GM12874 (cell line): ENCODE data around the gene CRTC1.

Source experiments
- TF ChIP-seq, protein P1 (sequence below): IDR thresholded peaks from 2 replicates; pipeline ENCODE4 v1.5.1; 2011; ENCODE audit warnings: low read depth, mild to moderate bottlenecking, control low read depth, low read length, moderate library complexity; ENCODE audit not compliant: insufficient read depth

The CRTC1 gene

DNA sequence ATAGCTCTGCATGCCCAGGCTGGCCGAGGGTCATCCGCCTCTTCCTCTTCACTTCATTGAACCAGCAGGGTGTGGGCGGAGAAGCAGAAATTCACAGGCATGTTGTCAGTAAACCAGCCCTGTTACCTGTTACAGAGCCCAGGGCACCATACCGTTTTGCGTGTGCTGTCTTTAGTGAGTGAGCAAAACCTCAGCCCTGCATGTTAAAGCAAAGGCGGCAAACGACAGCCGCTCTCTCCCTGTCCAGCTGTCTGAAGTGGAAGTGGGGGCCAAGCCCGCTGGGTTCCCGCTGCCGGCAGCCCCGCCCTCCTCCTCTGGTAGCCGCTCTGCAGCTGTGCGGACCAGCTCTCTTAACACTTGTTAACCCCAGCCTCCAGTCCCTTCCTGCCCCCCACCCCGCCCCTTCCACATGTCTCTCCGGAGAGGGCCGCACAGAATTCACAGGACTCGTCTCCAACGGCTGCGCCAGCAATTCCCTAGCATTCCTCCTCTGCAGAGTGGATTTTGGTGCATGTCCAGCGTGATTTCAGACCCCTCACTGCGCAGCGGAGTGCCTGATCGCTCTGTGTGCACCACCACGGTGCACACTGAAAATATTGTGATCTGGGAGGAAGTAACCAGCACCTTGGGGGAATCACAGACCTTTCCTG, 34.0 kb upstream of the CRTC1 start:
- TF ChIP-seq, protein P1, sequence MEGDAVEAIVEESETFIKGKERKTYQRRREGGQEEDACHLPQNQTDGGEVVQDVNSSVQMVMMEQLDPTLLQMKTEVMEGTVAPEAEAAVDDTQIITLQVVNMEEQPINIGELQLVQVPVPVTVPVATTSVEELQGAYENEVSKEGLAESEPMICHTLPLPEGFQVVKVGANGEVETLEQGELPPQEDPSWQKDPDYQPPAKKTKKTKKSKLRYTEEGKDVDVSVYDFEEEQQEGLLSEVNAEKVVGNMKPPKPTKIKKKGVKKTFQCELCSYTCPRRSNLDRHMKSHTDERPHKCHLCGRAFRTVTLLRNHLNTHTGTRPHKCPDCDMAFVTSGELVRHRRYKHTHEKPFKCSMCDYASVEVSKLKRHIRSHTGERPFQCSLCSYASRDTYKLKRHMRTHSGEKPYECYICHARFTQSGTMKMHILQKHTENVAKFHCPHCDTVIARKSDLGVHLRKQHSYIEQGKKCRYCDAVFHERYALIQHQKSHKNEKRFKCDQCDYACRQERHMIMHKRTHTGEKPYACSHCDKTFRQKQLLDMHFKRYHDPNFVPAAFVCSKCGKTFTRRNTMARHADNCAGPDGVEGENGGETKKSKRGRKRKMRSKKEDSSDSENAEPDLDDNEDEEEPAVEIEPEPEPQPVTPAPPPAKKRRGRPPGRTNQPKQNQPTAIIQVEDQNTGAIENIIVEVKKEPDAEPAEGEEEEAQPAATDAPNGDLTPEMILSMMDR, result no peak

DNA sequence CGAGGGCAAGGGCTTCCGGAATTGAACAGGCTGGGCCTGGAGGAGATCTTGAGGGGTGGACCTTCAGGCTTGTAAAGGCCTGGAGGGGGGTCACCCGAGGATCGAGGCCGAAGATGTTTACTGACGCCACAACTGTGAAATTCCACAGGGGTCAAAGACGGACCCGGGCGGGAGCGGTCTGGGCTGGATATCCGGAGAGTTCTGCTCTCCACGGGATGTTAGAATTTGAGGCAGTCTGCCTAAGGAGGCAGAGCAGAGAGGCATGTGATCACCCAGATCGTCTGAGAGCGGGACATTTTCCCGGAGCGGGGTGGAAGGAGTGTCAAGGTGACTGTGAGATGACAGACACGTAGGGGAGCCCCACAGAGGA, 33.5 kb upstream of the CRTC1 start:
- TF ChIP-seq, protein P1, result no peak

DNA sequence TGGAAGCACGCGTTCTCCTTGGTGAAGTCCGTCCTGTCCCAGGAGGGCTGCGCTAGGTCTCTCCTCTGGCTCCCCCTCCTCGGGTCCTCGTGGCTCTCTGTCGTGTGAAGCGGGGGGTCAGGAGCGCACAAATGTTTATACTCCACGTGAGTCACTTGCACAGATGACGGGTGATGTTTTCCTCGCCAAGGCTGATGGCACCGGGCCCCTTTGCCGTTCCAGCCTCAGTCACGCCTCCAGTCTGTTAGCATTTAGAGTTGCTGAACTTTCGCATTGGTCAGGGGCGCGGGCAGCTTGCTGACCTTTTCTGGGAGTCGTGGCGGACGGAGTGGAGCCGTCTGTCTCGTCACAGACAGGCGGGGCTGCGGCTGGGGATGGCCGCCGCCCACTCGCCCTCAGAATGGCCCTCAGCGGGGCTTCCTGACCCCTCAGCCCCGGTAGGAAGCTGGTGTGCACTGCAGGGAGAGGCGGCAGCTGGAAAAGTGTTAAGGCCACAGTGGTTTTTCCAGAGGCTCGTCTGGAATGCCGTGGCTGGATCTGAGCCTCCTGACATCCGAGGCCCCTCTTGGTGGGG, 32.9 kb upstream of the CRTC1 start:
- TF ChIP-seq, protein P1, result no peak

DNA sequence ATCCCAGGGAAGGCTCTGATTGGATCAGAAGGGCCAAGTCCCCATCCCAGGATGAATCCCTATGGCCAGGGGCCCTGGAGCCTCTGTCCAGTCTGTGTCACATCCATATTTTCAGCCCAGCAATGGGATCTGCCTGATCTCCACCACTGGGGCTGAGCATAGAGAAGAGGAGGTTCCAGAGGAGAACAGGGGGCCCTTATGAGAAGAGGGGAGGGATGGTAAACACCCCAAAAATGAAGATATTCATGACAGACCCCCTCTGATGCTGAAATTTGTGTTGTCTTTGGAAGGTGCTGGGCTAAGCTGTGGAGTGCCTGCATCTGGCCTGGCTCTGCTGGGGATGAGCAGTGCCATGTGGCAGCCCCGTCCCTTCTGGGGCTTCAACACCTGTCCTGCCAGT, 32.2 kb upstream of the CRTC1 start:
- TF ChIP-seq, protein P1, result no peak

DNA sequence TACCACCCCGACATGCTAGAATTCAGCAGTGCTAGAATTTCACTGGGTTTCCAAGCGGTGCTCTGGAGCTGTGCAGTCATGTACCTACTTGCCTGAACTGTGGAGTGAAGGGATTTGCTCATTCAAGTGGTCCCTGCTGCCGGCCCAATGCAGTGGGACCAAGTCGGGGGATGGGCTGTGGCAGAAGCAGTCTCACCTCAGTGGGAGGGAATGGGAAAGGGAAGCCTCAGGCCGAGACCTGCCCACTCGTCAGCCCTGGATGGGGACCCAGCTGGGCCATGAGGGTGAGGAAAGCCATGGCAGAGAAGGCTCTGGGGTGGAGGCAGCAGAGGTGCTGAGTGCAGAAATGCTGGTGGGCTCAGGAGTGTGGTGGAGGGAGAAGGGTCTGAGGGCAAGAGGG, 31.7 kb upstream of the CRTC1 start:
- TF ChIP-seq, protein P1, result no peak

DNA sequence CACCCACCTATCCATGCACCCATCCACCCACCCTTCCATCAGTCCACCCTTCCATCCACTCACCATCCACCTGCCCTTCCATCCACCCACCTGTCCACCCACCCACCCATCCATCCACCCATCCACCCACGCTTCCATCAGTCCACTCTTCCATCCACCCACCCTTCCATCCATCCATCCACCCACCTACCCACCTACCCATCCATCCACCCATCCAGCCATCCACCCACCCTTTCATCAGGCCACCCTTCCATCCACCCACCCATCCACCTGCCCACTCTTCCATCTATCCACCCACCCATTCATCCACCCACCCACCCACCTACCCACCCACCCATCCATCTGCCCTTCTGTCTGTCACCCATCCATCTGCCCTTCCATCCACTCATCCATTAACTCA, 29.6 kb upstream of the CRTC1 start:
- TF ChIP-seq, protein P1, result no peak

DNA sequence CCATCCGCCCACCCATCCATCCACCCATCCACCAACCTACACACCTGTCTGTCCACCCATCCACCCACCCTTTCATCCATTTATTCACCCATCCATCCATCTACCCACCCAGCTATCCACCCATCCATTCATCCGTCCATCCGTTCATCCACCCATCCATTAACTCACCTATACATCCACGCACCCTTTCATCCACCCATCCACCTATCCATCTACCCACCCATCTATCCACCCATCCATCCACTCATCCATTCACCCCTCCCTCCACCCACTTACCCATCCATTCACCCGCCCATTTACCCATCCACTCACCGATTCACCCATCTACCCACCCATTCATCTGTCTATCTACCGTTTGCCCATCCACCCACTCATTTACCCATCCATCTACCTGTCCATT, 29.0 kb upstream of the CRTC1 start:
- TF ChIP-seq, protein P1, result no peak
